ENCODE data around the gene ABCC2. TPM values are rescaled to one million over a fixed set of nuclear protein-coding genes. Genes with fewer than 3 reads are reported as not detected.

The ABCC2 gene
- total RNA-seq (2022; extraction: Qiagen RNA extraction; ENCODE audit: low read depth) = 141 to 192 TPM (median 172 TPM) in 5 replicates

GRCh38 chr10:99782447-99783286 is at the start of gene ABCC2:
Gene ABCC2, plus strand, starts transcription at chr10:99782640. Its CDS starts 205 bp downstream, at chr10:99782845.

Other genes starting within 250 kb of the ABCC2 start
- gene NKX2-3, start 249.7 kb upstream of the ABCC2 start, total RNA-seq (2022; extraction: Qiagen RNA extraction; ENCODE audit: low read depth) = 0.06 TPM in 1 of 5 replicates, not detected in the others
- 27.6 to 30.4 TPM (median 29.2 TPM) in 5 replicates for gene SLC25A28, start 162.2 kb upstream of the ABCC2 start, total RNA-seq (2022; extraction: Qiagen RNA extraction; ENCODE audit: low read depth)
- 14.1 to 19.3 TPM (median 17.9 TPM) in 5 replicates for gene ENTPD7, start 123.1 kb upstream of the ABCC2 start, total RNA-seq (2022; extraction: Qiagen RNA extraction; ENCODE audit: low read depth)
- 25.1 to 36.7 TPM (median 35.5 TPM) in 5 replicates for gene COX15, start 50.5 kb upstream of the ABCC2 start, total RNA-seq (2022; extraction: Qiagen RNA extraction; ENCODE audit: low read depth)
- 33.5 to 41.1 TPM (median 35.5 TPM) in 5 replicates for gene CUTC, start 50.4 kb upstream of the ABCC2 start, total RNA-seq (2022; extraction: Qiagen RNA extraction; ENCODE audit: low read depth)
- gene DNMBP, start 227.3 kb downstream of the ABCC2 start, total RNA-seq (2022; extraction: Qiagen RNA extraction; ENCODE audit: low read depth) = 30.8 to 42.5 TPM (median 35.4 TPM) in 5 replicates

Measured in A549 treated with DMSO at 1 μM for 4 hours (cell line).